Bronchial smooth muscle cell (primary cell): ENCODE data around the gene CARD11. TPM values are rescaled to one million over a fixed set of nuclear protein-coding genes. Genes with fewer than 3 reads are reported as not detected.

Experiments
- total RNA-seq: library from RNA; depleted of rRNA; stranded (reverse); fragments of >200 nt; gene quantifications from 2 replicates; pipeline ENCODE4 v1.2.1, GENCODE V29; 2014

The CARD11 gene
- under 0.01 TPM in 1 of 2 replicates, not detected in the other for total RNA-seq

GRCh38 chr7:3043544-3044371 lies at the start of gene CARD11:
TSS of gene CARD11 (minus strand) at chr7:3043867. CDS start at chr7:2958506, 85,361 bp downstream.

Other genes starting within 250 kb of the CARD11 start
- gene GNA12, start 199.6 kb downstream of the CARD11 start, total RNA-seq, result 16.5 and 37.0 TPM in 2 replicates